ENCODE results near the gene MINAR1. TPM values are rescaled to one million over a fixed set of nuclear protein-coding genes. Genes with fewer than 3 reads are reported as not detected.

MINAR1 gene
- polyA plus RNA-seq, 1 of the 3 experiments (the other 2 are of a cell fraction) = 0.35 TPM

GRCh38 chr15:79458491-79458890 is 26.4 kb downstream of the MINAR1 start:
- H3K4me1 ChIP-seq (ENCODE audit: control insufficient read depth in 1 of 2, insufficient read depth in 2 of 2, low read depth in 1 of 2, low read length in 1 of 2) = no peaks in the 10 kb centered on the region
- H2AFZ ChIP-seq (ENCODE audit: low read depth) = no peak overlapping the region
- no peaks in the 10 kb centered on the region for H3K9me3 ChIP-seq
- no peaks in the 10 kb centered on the region for H3K27me3 ChIP-seq (ENCODE audit: insufficient read depth)
- ChIA-PET CTCF (no interaction called here), POLR2A (no interaction called here)
- H4K20me1 ChIP-seq (ENCODE audit: insufficient read depth) = no peaks in the 10 kb centered on the region
- no peaks in the 10 kb centered on the region for H3K9me2 ChIP-seq
- no peak for DNase-seq
- no peak overlapping the region for H3K27ac ChIP-seq (ENCODE audit: low read depth in 2 of 2, low read length in 1 of 2)
- H3F3A ChIP-seq (replicated peaks; ENCODE audit: insufficient read depth) = no peaks in the 10 kb centered on the region
- H3K4me3 ChIP-seq (ENCODE audit: low read depth in 2 of 2, low read length in 1 of 2) = no peak overlapping the region
- TF ChIP-seq EP300 (IDR thresholded peaks at IDR 0.05; ENCODE audit: borderline replicate concordance in 1 of 2, low read depth in 1 of 2, low read length in 1 of 2) (no peak), EZH2phosphoT487 (IDR thresholded peaks at IDR 0.05; ENCODE audit: borderline replicate concordance, low read depth) (no peak), PBX3 (IDR thresholded peaks at IDR 0.05) (no peak), GATA2 (CRISPR knock-in tag; IDR thresholded peaks at IDR 0.05) (no peak), TEAD4 (IDR thresholded peaks at IDR 0.05; ENCODE audit: borderline replicate concordance, insufficient read depth) (no peak), RCOR1 (IDR thresholded peaks at IDR 0.05; ENCODE audit: low read length) (no peak), RFX5 (IDR thresholded peaks at IDR 0.05; ENCODE audit: low read length) (no peak), CHD2 (IDR thresholded peaks at IDR 0.05; ENCODE audit: low read length, partially characterized antibody) (no peak), MXI1 (IDR thresholded peaks at IDR 0.05; ENCODE audit: low read depth, low read length) (no peak), MAX (IDR thresholded peaks at IDR 0.05; ENCODE audit: low read depth) (no peak), FOXM1 (IDR thresholded peaks at IDR 0.05; ENCODE audit: low read depth) (no peak), TCF12 (IDR thresholded peaks at IDR 0.05) (no peak), CTCF (IDR thresholded peaks at IDR 0.05) (no peak), POLR2AphosphoS5 (IDR thresholded peaks at IDR 0.05; ENCODE audit: low read depth, low read length) (no peak), ELF1 (IDR thresholded peaks at IDR 0.05) (no peak), FOSL2 (IDR thresholded peaks at IDR 0.05; ENCODE audit: borderline replicate concordance, low read depth) (no peak)
- H3K9ac ChIP-seq = no peak overlapping the region
- no peak overlapping the region for H3K4me2 ChIP-seq
- 61% methylated on average over 6 of the region's 6 CpGs for WGBS (ENCODE audit: low lambda C conversion rate)
- no peaks in the 10 kb centered on the region for H3K79me2 ChIP-seq (ENCODE audit: insufficient read depth)
- no peaks in the 10 kb centered on the region for H3K36me3 ChIP-seq (replicated peaks in 1 of 2; ENCODE audit: control insufficient read depth in 1 of 2, insufficient read depth in 2 of 2, low read length in 1 of 2)

DNA sequence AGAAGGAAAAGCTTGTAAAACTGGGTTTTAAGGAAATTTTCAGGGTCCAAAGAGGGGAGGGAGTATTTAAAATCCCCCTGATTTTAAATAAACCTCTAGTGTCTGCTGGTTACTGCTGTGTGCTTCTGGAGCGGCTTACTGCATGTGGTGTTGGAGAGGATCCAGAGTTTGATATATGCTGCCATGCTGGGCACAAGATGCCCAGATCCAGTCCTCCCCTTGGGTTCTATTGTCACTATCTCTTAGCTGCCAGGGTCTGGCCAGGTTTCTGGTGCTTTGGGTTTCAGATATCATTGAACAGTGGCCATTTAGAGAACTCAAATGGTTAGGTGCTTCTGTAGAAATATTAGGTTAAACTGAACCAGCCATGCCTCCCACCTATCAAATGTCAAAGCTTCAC is 27.5 kb downstream of the MINAR1 start:
- Histone ChIP-seq H3K4me1 (ENCODE audit: control insufficient read depth in 1 of 2, insufficient read depth in 2 of 2, low read depth in 1 of 2, low read length in 1 of 2) (no peaks in the 10 kb centered on the region), H3K9me3 (no peaks in the 10 kb centered on the region), H3K27ac (ENCODE audit: low read depth in 2 of 2, low read length in 1 of 2) (no peak overlapping the region), H3K27me3 (ENCODE audit: insufficient read depth) (no peaks in the 10 kb centered on the region), H3K36me3 (replicated peaks in 1 of 2; ENCODE audit: control insufficient read depth in 1 of 2, insufficient read depth in 2 of 2, low read length in 1 of 2) (no peaks in the 10 kb centered on the region), H3K9me2 (no peaks in the 10 kb centered on the region), H4K20me1 (ENCODE audit: insufficient read depth) (no peaks in the 10 kb centered on the region), H3F3A (replicated peaks; ENCODE audit: insufficient read depth) (no peaks in the 10 kb centered on the region), H3K4me3 (ENCODE audit: low read depth in 2 of 2, low read length in 1 of 2) (no peak overlapping the region), H2AFZ (ENCODE audit: low read depth) (no peak overlapping the region), H3K79me2 (ENCODE audit: insufficient read depth) (no peaks in the 10 kb centered on the region), H3K4me2 (no peak overlapping the region), H3K9ac (no peak overlapping the region)
- WGBS (ENCODE audit: low lambda C conversion rate) = 75% methylated on average over 1 of the region's 1 CpG
- DNase-seq = no peak
- POLR2A ChIA-PET = no interaction called here
- CTCF ChIA-PET = interaction anchor here (1.3 kb wide), 1 partner anchor 79 kb away, joined by 4 read pairs; no protein-coding TSS in a partner anchor
- no peak for TF ChIP-seq NFIC (IDR thresholded peaks at IDR 0.05; ENCODE audit: borderline replicate concordance)
- no peak for TF ChIP-seq ELF1 (IDR thresholded peaks at IDR 0.05)
- TF ChIP-seq GABPA (IDR thresholded peaks at IDR 0.05; ENCODE audit: low read depth) = no peak
- no peak for TF ChIP-seq POLR2AphosphoS5 (IDR thresholded peaks at IDR 0.05; ENCODE audit: low read depth, low read length)
- TF ChIP-seq GATA2 (CRISPR knock-in tag; IDR thresholded peaks at IDR 0.05) = no peak
- TF ChIP-seq JUND (IDR thresholded peaks at IDR 0.05) = no peak
- no peak for TF ChIP-seq MEF2A (IDR thresholded peaks at IDR 0.05; ENCODE audit: borderline replicate concordance, low read depth)
- TF ChIP-seq FOXJ3 (CRISPR knock-in tag; IDR thresholded peaks at IDR 0.05) = no peak
- TF ChIP-seq SMC3 (IDR thresholded peaks at IDR 0.05; ENCODE audit: low read depth, low read length) = no peak
- no peak for TF ChIP-seq MAX (IDR thresholded peaks at IDR 0.05; ENCODE audit: low read depth)
- TF ChIP-seq EZH2phosphoT487 (IDR thresholded peaks at IDR 0.05; ENCODE audit: borderline replicate concordance, low read depth) = no peak
- TF ChIP-seq CHD2 (IDR thresholded peaks at IDR 0.05; ENCODE audit: low read length, partially characterized antibody) = no peak
- no peak for TF ChIP-seq PBX3 (IDR thresholded peaks at IDR 0.05)
- no peak for TF ChIP-seq FOSL2 (IDR thresholded peaks at IDR 0.05; ENCODE audit: borderline replicate concordance, low read depth)
- no peak for TF ChIP-seq RFX5 (IDR thresholded peaks at IDR 0.05; ENCODE audit: low read length)
- TF ChIP-seq SIN3A (IDR thresholded peaks at IDR 0.05; ENCODE audit: borderline replicate concordance, low read depth, low read length) = no peak
- TF ChIP-seq NRF1 (IDR thresholded peaks at IDR 0.05; ENCODE audit: low read depth, low read length) = no peak
